Measurements from ENCODE around the gene PTPN12. TPM values are rescaled to one million over a fixed set of nuclear protein-coding genes. Genes with fewer than 3 reads are reported as not detected.

PTPN12 gene
- total and polyA plus RNA-seq, 2 of the 4 experiments (the other 2 are of a cell fraction): 24.7 to 31.0 TPM

GRCh38 chr7:77653572-77653971, 116.5 kb downstream of the PTPN12 start:
- Histone ChIP-seq H2BK20ac (ENCODE audit: low read depth, low read length) (no peak overlapping the region), H3K4me1 (ENCODE audit: control insufficient read depth, insufficient read depth, low read length) (peaks cover 6% of the 10 kb centered on the region; the same call in 1 of the 2 replicates), H3K9me1 (ENCODE audit: insufficient read depth, low read length) (0 out of 2 replicates have a peak, but pooled peaks cover 3% of the 10 kb centered on the region), H3K4me3 (ENCODE audit: insufficient read depth, low read depth, low read length) (no peak overlapping the region), H2AFZ (replicated peaks; ENCODE audit: low read length, poor library complexity) (no peak overlapping the region), H3K27ac (ENCODE audit: insufficient read depth, low read length) (no peak overlapping the region), H2AK9ac (replicated peaks; ENCODE audit: low read depth, low read length, poor library complexity) (no peak overlapping the region), H3K18ac (ENCODE audit: low read depth, low read length) (no peak overlapping the region), H2AK5ac (ENCODE audit: low read depth, low read length) (no peak overlapping the region), H2BK5ac (ENCODE audit: low read depth, low read length, poor library complexity, severe bottlenecking) (no peak overlapping the region), H3K4me2 (ENCODE audit: low read depth, low read length) (no peak overlapping the region), H3K9me3 (ENCODE audit: control insufficient read depth, insufficient read depth, low read length) (no peaks in the 10 kb centered on the region), H3K56ac (ENCODE audit: extremely low read depth, insufficient read depth, low read length) (no peak overlapping the region), H3K14ac (replicated peaks; ENCODE audit: low read depth, low read length) (no peak overlapping the region), H4K5ac (ENCODE audit: low read depth, low read length) (no peak overlapping the region), H2BK120ac (ENCODE audit: low read depth, low read length) (no peak overlapping the region), H4K8ac (ENCODE audit: low read depth in 2 of 2, low read length in 2 of 2) (no peak overlapping the region), H3K23ac (ENCODE audit: low read depth, low read length) (no peak overlapping the region), H3K79me1 (ENCODE audit: low read depth in 1 of 2, low read length in 2 of 2) (peaks cover 4 to 32% of the 10 kb centered on the region in 2 experiments; a peak in 3 of 4 replicates), H4K91ac (ENCODE audit: insufficient read depth, low read depth, low read length) (no peak overlapping the region), H2BK15ac (ENCODE audit: low read depth, low read length) (no peak overlapping the region), H4K20me1 (ENCODE audit: insufficient read depth, low read length) (peaks cover 4% of the 10 kb centered on the region; the same call in 1 of the 2 replicates), H3K36me3 (ENCODE audit: control insufficient read depth, insufficient read depth, low read length) (peaks cover 22% of the 10 kb centered on the region), H3K27me3 (ENCODE audit: control insufficient read depth, insufficient read depth, low read length) (no peaks in the 10 kb centered on the region), H3K9ac (ENCODE audit: low read depth, low read length) (no peak overlapping the region), H3K4ac (ENCODE audit: low read depth, low read length) (no peak overlapping the region)
- no peak for ATAC-seq (ENCODE audit: low read depth)
- in situ Hi-C loops (cut with MboI; ENCODE audit: low sequenced_read_pairs): loop anchor here (25.0 kb wide), 1 partner anchor 284 kb away; no protein-coding TSS in a partner anchor
- WGBS, 2 experiments (ENCODE audit: extremely low coverage in 2 of 2, insufficient read length in 1 of 2): no CpG with 5 or more reads among the region's 2 CpGs
- intact Hi-C loops (cut with micrococcal nuclease): loop anchor here (5.0 kb wide), 1 partner anchor 264 kb away; no protein-coding TSS in a partner anchor
- TF ChIP-seq MAFK (IDR thresholded peaks at IDR 0.05; ENCODE audit: low read depth, low read length) (no peak), MXI1 (IDR thresholded peaks at IDR 0.05; ENCODE audit: borderline replicate concordance, low read depth, low read length) (no peak), NFE2L2 (IDR thresholded peaks at IDR 0.05; ENCODE audit: low read depth, low read length) (no peak), SMC3 (IDR thresholded peaks at IDR 0.05; ENCODE audit: low read depth, low read length) (no peak), FOS (IDR thresholded peaks at IDR 0.05; ENCODE audit: low read depth, low read length) (no peak), RAD21 (IDR thresholded peaks at IDR 0.05; ENCODE audit: low read length) (no peak), CEBPB (IDR thresholded peaks at IDR 0.05; ENCODE audit: low read depth, low read length) (no peak), RCOR1 (IDR thresholded peaks at IDR 0.05; ENCODE audit: insufficient replicate concordance, low read length) (no peak), MAZ (IDR thresholded peaks at IDR 0.05; ENCODE audit: borderline replicate concordance, low read depth, low read length) (no peak), CTCF (conservative IDR thresholded peaks at IDR 0.05; ENCODE audit: low read depth, low read length) (no peak), RFX5 (IDR thresholded peaks at IDR 0.05; ENCODE audit: low read depth, low read length) (no peak), CHD1 (IDR thresholded peaks at IDR 0.05; ENCODE audit: low read depth, low read length) (no peak)
- TF ChIP-seq, protein P1, sequence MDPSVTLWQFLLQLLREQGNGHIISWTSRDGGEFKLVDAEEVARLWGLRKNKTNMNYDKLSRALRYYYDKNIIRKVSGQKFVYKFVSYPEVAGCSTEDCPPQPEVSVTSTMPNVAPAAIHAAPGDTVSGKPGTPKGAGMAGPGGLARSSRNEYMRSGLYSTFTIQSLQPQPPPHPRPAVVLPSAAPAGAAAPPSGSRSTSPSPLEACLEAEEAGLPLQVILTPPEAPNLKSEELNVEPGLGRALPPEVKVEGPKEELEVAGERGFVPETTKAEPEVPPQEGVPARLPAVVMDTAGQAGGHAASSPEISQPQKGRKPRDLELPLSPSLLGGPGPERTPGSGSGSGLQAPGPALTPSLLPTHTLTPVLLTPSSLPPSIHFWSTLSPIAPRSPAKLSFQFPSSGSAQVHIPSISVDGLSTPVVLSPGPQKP (IDR thresholded peaks at IDR 0.05; ENCODE audit: borderline replicate concordance, low read depth, low read length): no peak
- TF ChIP-seq, protein P2, sequence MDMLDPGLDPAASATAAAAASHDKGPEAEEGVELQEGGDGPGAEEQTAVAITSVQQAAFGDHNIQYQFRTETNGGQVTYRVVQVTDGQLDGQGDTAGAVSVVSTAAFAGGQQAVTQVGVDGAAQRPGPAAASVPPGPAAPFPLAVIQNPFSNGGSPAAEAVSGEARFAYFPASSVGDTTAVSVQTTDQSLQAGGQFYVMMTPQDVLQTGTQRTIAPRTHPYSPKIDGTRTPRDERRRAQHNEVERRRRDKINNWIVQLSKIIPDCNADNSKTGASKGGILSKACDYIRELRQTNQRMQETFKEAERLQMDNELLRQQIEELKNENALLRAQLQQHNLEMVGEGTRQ (IDR thresholded peaks at IDR 0.05; ENCODE audit: low read depth, low read length): no peak
- ChIA-PET CTCF (interaction anchor here (1.0 kb wide), 1 partner anchor 34 kb away, joined by 3 read pairs; no protein-coding TSS in a partner anchor), POLR2A (ENCODE audit: unreplicated experiment) (no interaction called here)
- BruUV-seq (replicated peaks): no TSS peak
- no peak for DNase-seq
- dilution Hi-C loops (cut with HindIII; ENCODE audit: low sequenced_read_pairs, unreplicated experiment): no loop called here

Measured in IMR-90 (cell line).